ENCODE measurements around the gene GMEB2.
"Not testable (repeated sequence)": the region's sequence is repeated elsewhere in the genome, so short reads cannot be mapped to it uniquely, and the experiment has no call there.

The GMEB2 gene

DNA sequence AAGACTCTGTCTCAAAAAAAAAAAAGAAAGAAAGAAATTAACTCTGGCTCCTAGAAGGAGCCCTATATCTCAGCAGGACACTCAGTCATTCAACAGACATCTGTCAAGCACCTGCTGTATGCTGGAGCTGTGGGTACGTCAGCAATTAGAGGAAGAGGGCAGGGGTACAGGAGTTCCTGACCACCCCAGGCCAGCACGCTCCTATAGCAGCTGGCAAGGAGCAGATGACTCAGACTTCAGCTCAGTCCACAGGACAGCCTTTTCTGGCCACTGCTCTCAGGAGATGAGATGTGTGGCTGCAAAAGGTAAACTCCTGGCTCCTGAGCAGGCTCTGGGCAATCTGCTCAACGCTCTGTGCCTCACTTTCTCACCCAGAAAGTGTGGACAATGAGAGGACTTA lies 29.6 kb upstream of the GMEB2 start:
- no peak for DNase-seq (ENCODE audit: low read depth)
- peaks cover 19% of the 10 kb centered on the region for H3K4me1 ChIP-seq (ENCODE audit: control insufficient read depth, insufficient read depth, low read length)
- no peak overlapping the region for H3K9ac ChIP-seq (ENCODE audit: low read length)
- peaks cover 8% of the 10 kb centered on the region for H3K27me3 ChIP-seq (replicated peaks; ENCODE audit: control insufficient read depth, insufficient read depth, low read length)
- peaks cover 9% of the 10 kb centered on the region for H3K36me3 ChIP-seq (ENCODE audit: control insufficient read depth, insufficient read depth, low read length, severe bottlenecking)
- no peaks in the 10 kb centered on the region for H3K9me3 ChIP-seq (ENCODE audit: control insufficient read depth, low read length)
- H3K4me3 ChIP-seq (ENCODE audit: low read length) = no peak overlapping the region

DNA sequence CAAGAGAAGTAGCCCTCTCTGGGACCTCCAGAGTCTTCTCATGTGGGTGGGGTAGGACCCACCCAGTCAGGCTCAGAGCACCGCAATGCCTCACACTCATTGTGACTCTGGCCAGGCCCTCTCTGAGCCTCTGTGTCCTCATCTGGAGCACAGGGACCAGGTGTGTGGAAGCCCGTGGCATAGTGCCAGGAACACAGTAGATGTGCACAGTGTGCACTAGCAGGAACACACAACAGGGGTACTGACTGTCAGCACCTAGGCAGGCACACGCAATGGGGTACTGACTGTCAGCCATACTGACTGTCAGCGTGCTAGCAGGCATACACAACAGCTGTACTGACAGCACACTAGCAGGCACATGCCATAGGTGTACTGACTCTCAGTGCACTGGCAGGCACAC lies 28.3 kb upstream of the GMEB2 start:
- peaks cover 19% of the 10 kb centered on the region for H3K4me1 ChIP-seq (ENCODE audit: control insufficient read depth, insufficient read depth, low read length)
- H3K9me3 ChIP-seq (ENCODE audit: control insufficient read depth, low read length) = no peaks in the 10 kb centered on the region
- DNase-seq (ENCODE audit: low read depth) = no peak
- H3K36me3 ChIP-seq (ENCODE audit: control insufficient read depth, insufficient read depth, low read length, severe bottlenecking) = no peaks in the 10 kb centered on the region
- no peak overlapping the region for H3K4me3 ChIP-seq (ENCODE audit: low read length)
- peaks cover 8% of the 10 kb centered on the region for H3K27me3 ChIP-seq (replicated peaks; ENCODE audit: control insufficient read depth, insufficient read depth, low read length)
- no peak overlapping the region for H3K9ac ChIP-seq (ENCODE audit: low read length)

DNA sequence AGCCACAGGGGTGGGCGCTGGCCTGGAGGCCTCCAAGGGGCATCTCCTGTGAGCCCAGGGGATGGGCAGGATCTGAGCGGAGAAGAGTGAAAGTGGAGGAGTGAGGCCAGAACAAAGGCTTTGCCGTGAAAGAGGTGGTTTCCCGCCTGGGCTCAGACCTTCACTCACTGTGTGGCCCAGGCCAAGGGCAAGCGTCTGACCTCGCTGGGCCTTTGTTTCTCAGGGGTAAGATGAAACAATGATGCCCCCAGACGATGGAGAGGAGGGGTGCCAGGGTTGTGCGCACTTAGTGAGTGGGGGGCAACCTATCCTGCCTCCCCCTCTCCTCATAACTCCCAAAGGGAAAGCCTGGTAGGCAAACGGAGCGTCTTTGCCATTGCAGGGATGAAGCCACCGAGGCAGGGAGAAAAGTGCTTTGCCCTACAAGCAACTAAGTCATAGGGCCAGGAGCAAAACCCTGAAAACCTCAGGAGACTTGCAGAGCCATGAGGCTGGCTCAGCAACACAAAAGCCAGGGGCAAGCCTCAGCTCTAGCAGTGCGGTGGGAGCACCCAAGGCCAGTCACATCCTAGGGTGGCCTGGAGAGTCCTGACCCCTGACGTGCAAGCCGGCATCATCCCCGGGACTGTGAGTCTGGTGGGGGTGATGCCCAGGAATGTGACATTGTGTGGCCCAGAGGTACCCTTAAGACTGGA lies 27.2 kb upstream of the GMEB2 start:
- Histone ChIP-seq H3K9ac (ENCODE audit: low read length) (no peak overlapping the region), H3K4me3 (ENCODE audit: low read length) (no peak overlapping the region), H3K9me3 (ENCODE audit: control insufficient read depth, low read length) (no peaks in the 10 kb centered on the region), H3K36me3 (ENCODE audit: control insufficient read depth, insufficient read depth, low read length, severe bottlenecking) (no peaks in the 10 kb centered on the region), H3K4me1 (ENCODE audit: control insufficient read depth, insufficient read depth, low read length) (peaks cover 10% of the 10 kb centered on the region), H3K27me3 (replicated peaks; ENCODE audit: control insufficient read depth, insufficient read depth, low read length) (peaks cover 8% of the 10 kb centered on the region)
- DNase-seq (ENCODE audit: low read depth) = no peak

DNA sequence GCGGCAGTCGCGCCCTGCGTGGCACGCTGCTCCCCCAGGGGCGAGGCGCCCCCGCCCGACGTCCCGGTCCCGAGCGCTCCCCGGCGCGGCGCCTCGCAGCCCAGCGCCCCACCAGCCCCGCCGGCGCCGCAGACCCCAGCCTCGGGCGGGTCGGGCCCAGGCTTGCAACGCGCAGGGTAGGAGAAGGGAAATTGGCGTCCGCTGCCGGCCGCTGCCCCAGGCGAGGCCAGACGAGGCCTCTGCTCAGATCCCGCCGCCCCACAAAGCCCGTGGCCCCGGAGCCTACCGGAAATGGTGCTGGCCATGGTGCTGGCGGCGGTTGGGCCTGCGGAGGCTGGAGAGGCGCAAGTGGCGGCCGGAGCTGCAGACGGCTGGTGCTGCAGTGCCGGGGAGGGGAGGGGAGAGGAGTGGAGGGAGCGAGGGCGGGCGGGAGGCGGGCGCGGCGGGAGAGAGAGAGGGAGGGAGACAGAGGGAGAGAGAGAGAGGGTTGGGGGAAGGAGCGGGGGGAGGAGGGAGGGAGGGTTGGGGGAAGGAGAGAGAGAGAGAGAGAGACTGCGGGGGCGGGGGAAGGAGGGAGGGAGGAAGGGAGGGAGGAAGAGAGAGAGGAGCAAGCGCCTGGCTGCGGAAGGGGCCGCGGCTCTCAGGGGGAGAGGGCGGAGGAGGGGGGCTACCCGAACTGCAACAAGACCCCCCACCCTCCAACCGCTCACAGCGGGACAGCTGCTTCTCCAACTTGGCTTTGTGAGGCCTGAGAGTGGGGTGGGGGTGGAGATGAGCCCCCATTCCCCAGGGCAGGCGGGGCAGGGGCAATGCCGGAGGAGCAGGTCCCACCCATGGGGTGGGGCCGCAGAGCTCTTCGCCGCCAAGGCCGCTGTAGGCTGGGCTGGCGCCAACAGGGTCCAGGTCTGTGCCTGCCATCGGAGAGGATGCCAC lies 26.4 kb upstream of the GMEB2 start, which contains the start of gene STMN3:
TSS of gene STMN3 (minus strand) at position 384 of the 933 bp plus-strand sequence. CDS start at position 305, 79 bp downstream.
- Histone ChIP-seq H3K9ac (ENCODE audit: low read length) (no peak within 1 kb of the TSS), H3K4me3 (ENCODE audit: low read length) (peak within 1 kb of the TSS; percentile 69), H3K4me1 (ENCODE audit: control insufficient read depth, insufficient read depth, low read length) (peaks cover 10% of the 10 kb centered on the region), H3K27me3 (replicated peaks; ENCODE audit: control insufficient read depth, insufficient read depth, low read length) (peaks cover 8% of the 10 kb centered on the region), H3K36me3 (ENCODE audit: control insufficient read depth, insufficient read depth, low read length, severe bottlenecking) (no peaks in the 10 kb centered on the region), H3K9me3 (ENCODE audit: control insufficient read depth, low read length) (no peaks in the 10 kb centered on the region)
- DNase-seq (ENCODE audit: low read depth) = peak; percentile 90

DNA sequence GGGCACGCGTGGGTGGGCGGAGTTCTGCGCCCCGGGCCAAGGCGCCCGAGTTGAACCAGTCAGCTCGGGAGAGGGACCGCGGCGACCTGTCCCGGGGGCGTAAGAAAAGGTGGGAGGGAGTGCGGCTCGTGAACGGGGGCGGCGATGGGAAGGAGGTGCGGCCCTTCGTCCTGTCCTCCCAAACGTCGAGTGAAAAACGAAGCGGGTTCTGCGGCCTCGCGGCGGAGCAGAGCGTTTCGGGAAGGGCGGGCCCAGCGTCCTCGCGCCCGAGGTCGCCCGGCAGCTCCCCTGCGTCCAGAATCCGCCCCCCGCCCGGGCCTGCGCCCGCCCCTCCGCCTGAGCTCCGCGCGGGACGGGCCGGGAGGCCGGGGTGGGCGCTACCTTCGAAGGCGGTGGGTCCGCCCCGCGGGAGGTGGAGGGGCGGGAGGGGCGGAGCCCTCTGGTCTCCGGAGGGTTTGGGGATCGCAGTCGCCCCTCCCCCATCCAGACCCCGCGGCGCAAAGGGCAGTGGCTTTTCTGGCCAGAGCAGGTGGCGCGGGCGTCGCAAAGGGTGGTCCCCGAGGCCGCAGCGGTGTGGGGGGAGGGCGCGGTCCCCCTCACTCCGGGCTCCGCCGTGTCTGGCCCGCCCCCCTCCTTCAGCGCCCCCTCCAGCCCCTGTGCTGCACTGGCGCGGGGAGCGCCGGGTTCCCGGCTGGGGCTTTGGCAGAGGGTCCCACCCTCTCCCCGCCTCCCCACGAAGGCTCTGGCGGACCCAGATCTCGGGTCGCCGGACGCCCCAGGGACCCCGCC lies 25.5 kb upstream of the GMEB2 start:
- Histone ChIP-seq H3K36me3 (ENCODE audit: control insufficient read depth, insufficient read depth, low read length, severe bottlenecking) (no peaks in the 10 kb centered on the region), H3K4me1 (ENCODE audit: control insufficient read depth, insufficient read depth, low read length) (peaks cover 5% of the 10 kb centered on the region), H3K4me3 (ENCODE audit: low read length) (peak overlapping the region; percentile 69), H3K27me3 (replicated peaks; ENCODE audit: control insufficient read depth, insufficient read depth, low read length) (peaks cover 8% of the 10 kb centered on the region), H3K9me3 (ENCODE audit: control insufficient read depth, low read length) (no peaks in the 10 kb centered on the region), H3K9ac (ENCODE audit: low read length) (no peak overlapping the region)
- peak; percentile 18 for DNase-seq (ENCODE audit: low read depth)

DNA sequence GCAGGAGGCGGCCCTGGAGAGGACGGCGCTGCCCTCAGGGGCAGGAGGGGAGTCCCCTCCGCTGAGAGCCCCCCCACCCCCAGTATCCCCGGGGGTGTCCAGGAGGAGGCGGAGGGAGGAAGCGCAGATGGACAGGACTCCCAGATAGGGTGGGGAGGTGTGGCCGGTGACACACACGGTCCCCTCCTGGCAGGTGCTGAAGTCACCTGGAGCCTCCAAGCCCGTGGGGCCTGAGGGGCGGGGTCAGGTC lies 25.0 kb upstream of the GMEB2 start:
- H3K4me1 ChIP-seq (ENCODE audit: control insufficient read depth, insufficient read depth, low read length) = no peaks in the 10 kb centered on the region
- no peak for DNase-seq (ENCODE audit: low read depth)
- H3K27me3 ChIP-seq (replicated peaks; ENCODE audit: control insufficient read depth, insufficient read depth, low read length) = peaks cover 8% of the 10 kb centered on the region
- H3K9me3 ChIP-seq (ENCODE audit: control insufficient read depth, low read length) = no peaks in the 10 kb centered on the region
- peak overlapping the region; percentile 69 for H3K4me3 ChIP-seq (ENCODE audit: low read length)
- H3K36me3 ChIP-seq (ENCODE audit: control insufficient read depth, insufficient read depth, low read length, severe bottlenecking) = no peaks in the 10 kb centered on the region
- no peak overlapping the region for H3K9ac ChIP-seq (ENCODE audit: low read length)

DNA sequence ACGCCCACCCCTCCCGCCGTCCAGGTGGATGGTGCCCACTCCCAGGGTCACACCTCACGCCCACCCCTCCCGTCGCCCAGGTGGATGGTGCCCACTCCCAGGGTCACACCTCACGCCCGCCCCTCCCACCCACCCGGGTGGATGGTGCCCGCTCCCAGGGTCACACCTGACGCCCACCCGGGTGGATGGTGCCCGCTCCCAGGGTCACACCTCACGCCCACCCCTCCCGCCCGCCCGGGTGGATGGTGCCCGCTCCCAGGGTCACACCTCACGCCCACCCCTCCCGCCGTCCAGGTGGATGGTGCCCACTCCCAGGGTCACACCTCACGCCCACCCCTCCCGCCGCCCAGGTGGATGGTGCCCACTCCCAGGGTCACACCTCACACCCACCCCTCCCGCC lies 23.6 kb upstream of the GMEB2 start:
- not testable (repeated sequence) for H3K4me1 ChIP-seq (ENCODE audit: control insufficient read depth, insufficient read depth, low read length); DNase-seq (ENCODE audit: low read depth); H3K9ac ChIP-seq (ENCODE audit: low read length); H3K4me3 ChIP-seq (ENCODE audit: low read length); H3K9me3 ChIP-seq (ENCODE audit: control insufficient read depth, low read length); H3K36me3 ChIP-seq (ENCODE audit: control insufficient read depth, insufficient read depth, low read length, severe bottlenecking); H3K27me3 ChIP-seq (replicated peaks; ENCODE audit: control insufficient read depth, insufficient read depth, low read length)

DNA sequence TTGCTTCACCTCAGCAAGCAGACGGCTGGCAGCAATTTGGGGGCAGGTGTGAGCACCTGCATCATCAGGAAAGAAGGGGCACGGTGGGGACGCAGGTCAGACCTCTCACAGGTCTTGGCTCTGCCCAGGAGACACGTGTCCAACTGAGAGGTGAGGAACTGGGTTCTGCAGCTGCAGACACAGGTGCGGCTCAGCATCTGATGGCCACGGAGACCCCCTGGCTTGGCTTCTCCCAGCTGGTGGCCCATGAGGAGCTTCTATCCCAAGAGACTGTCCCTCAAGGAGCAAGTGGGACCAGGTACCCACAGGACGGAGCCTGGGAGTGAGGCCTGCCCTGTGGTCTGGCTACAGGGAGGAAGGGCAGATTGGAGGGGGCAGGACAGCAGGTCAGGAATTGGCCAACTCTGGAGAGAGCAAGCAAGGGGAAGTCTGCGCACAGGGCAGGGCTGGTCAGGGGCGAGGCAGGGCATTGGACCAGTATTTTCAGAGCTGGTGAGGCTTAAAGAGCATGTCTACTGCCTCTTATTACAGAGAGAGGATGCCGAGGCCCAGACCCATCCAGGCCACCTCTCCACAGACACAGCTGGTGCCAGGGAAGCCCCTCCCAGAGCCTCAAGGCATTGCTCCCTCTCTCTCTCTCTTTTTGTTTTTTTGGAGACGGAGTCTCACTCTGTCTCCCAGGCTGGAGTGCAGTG lies 22.1 kb upstream of the GMEB2 start:
- Histone ChIP-seq H3K4me3 (ENCODE audit: low read length) (no peak overlapping the region), H3K36me3 (ENCODE audit: control insufficient read depth, insufficient read depth, low read length, severe bottlenecking) (no peaks in the 10 kb centered on the region), H3K4me1 (ENCODE audit: control insufficient read depth, insufficient read depth, low read length) (no peaks in the 10 kb centered on the region), H3K9me3 (ENCODE audit: control insufficient read depth, low read length) (no peaks in the 10 kb centered on the region), H3K9ac (ENCODE audit: low read length) (no peak overlapping the region), H3K27me3 (replicated peaks; ENCODE audit: control insufficient read depth, insufficient read depth, low read length) (peaks cover 4% of the 10 kb centered on the region)
- no peak for DNase-seq (ENCODE audit: low read depth)

DNA sequence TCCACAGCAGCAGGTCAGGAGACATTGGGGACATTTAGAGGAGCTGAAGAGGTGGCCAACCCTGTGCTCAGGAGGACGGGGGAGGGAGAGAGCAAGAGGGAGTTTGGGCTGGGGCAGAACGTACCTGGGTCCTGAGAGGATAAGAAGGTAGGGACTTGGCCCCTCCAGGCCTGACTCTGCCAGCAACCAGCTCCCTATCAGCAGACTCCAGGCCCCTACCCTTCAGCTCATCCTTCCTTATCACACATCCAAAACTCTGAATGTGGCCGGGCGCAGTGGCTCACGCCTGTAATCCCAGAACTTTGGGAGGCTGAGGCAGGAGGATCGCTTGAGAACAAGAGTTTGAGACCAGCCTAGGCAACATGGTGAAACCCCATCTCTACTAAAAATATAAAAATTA lies 21.3 kb upstream of the GMEB2 start:
- H3K9me3 ChIP-seq (ENCODE audit: control insufficient read depth, low read length) = no peaks in the 10 kb centered on the region
- peaks cover 3% of the 10 kb centered on the region for H3K27me3 ChIP-seq (replicated peaks; ENCODE audit: control insufficient read depth, insufficient read depth, low read length)
- H3K4me3 ChIP-seq (ENCODE audit: low read length) = no peak overlapping the region
- H3K36me3 ChIP-seq (ENCODE audit: control insufficient read depth, insufficient read depth, low read length, severe bottlenecking) = no peaks in the 10 kb centered on the region
- H3K9ac ChIP-seq (ENCODE audit: low read length) = no peak overlapping the region
- no peaks in the 10 kb centered on the region for H3K4me1 ChIP-seq (ENCODE audit: control insufficient read depth, insufficient read depth, low read length)
- DNase-seq (ENCODE audit: low read depth) = no peak

DNA sequence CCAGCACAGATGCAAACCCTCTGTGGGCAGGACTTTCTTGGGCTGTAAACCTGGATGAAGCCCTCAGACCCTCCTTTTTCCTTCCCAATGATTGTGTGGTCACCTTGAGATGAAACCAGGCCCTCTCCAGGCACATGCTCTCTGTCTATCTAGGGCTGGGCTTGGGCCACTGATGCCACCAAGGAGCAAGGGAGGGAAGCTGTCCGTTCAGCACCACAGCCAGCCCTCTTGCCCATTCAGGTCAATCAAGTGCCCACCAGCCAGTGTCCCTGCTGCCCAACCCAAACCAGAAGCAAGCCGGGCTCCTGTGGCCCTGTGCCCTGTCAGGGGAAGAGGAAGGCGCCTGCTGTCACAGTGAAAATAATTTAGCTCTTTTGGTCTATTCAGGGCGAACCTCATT lies 18.3 kb upstream of the GMEB2 start:
- no peaks in the 10 kb centered on the region for H3K36me3 ChIP-seq (ENCODE audit: control insufficient read depth, insufficient read depth, low read length, severe bottlenecking)
- no peak for DNase-seq (ENCODE audit: low read depth)
- no peaks in the 10 kb centered on the region for H3K9me3 ChIP-seq (ENCODE audit: control insufficient read depth, low read length)
- H3K4me3 ChIP-seq (ENCODE audit: low read length) = no peak overlapping the region
- no peaks in the 10 kb centered on the region for H3K27me3 ChIP-seq (replicated peaks; ENCODE audit: control insufficient read depth, insufficient read depth, low read length)
- no peaks in the 10 kb centered on the region for H3K4me1 ChIP-seq (ENCODE audit: control insufficient read depth, insufficient read depth, low read length)
- no peak overlapping the region for H3K9ac ChIP-seq (ENCODE audit: low read length)

DNA sequence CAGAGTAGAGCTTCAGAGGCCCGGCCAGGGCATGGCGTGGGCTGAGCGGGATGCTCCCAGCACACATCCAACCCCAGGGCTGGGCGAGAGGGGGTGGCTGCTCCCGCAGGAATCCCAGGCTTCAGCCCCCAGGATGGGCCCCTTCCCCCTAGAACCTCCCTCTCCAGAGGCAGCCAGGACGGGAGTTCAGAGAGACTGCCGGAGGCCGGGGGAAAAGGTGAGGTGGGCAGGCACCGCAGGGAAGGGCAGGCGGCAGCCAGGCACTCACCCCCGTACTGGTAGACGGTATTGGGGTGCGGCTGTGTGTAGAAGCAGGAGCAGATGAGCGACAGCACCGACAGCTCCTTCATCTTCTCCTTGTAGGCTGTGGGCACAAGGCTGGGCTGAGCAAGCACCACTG lies 17.0 kb upstream of the GMEB2 start:
- Histone ChIP-seq H3K27me3 (replicated peaks; ENCODE audit: control insufficient read depth, insufficient read depth, low read length) (no peaks in the 10 kb centered on the region), H3K9ac (ENCODE audit: low read length) (no peak overlapping the region), H3K4me3 (ENCODE audit: low read length) (no peak overlapping the region), H3K4me1 (ENCODE audit: control insufficient read depth, insufficient read depth, low read length) (no peaks in the 10 kb centered on the region), H3K9me3 (ENCODE audit: control insufficient read depth, low read length) (no peaks in the 10 kb centered on the region), H3K36me3 (ENCODE audit: control insufficient read depth, insufficient read depth, low read length, severe bottlenecking) (no peaks in the 10 kb centered on the region)
- no peak for DNase-seq (ENCODE audit: low read depth)

All from adipocyte (in vitro differentiated cells).